Fibroblast of lung (primary cell): Measurements from ENCODE around the gene NAA35.

Experiments
- CTCF ChIP-seq, 2 donors: IDR thresholded peaks in 1 of 2; conservative IDR thresholded peaks in 1 of 2; 1 replicate in 1 of 2; 2 replicates in 1 of 2; pipeline ENCODE4 v1.5.1; 2011 to 2012; ENCODE audit warnings: low read length in 2 of 2, control low read depth in 1 of 2, inconsistent platforms in 1 of 2, low read depth in 1 of 2, mild to moderate bottlenecking in 1 of 2
- EZH2 ChIP-seq: IDR thresholded peaks from 2 replicates; pipeline ENCODE4 v1.5.1; 2012; ENCODE audit warnings: low read length, control low read depth, mild to moderate bottlenecking; ENCODE audit errors: missing control alignments

DNA sequence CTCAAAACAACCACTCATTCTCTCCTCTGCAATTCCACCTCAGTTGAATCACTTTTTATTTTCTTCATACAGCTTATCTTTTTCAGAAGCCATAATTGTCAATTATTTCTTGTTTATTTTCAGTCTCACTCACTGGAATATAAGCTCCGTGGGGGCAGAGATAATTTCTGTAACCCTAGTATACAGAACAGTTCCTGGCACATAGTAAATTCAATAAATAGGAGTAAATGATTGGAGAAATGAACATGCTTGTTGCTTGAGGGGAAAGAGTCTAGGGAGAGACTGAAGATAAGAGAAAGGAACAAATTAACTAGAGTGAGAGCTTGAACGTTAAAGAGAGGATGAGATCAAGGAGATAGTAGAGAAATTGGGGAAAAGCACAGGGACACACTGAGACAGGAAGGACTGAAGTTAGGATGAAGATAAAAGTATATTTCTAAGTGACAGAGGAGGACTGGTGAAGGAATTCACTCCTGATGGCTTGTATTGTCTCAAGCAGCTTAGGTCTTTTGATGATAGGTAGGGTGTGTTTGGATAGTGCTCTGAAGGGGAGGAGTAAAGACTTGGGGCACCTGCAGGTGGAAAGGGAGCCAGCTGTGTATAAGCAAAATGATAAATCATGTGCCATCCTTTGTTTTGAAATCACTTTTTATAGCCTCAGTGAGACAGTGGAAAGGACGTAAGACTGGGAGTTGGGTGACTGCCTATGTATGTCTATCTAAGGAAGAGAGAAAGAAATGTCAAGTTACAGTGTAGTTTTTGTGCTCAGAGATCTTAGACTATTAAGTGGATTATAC lies 2.2 kb downstream of the NAA35 start:
- TF ChIP-seq CTCF (conservative IDR thresholded peaks at IDR 0.05 in 1 of 2, IDR thresholded peaks at IDR 0.05 in 1 of 2; ENCODE audit: low read depth in 1 of 2, low read length in 2 of 2): no peak
- TF ChIP-seq EZH2: no peak
